GM18498 (cell line): ENCODE measurements around the gene RTL10.
"Not testable (repeated sequence)": the region's sequence is repeated elsewhere in the genome, so short reads cannot be mapped to it uniquely, and the experiment has no call there.

Experiments used
- ATAC-seq: cut with Tn5 transposase; IDR thresholded peaks from one replicate; pipeline ENCODE4 v1.9.1; 2021; ENCODE audit warnings: mild to moderate bottlenecking, moderate library complexity; ENCODE audit not compliant: unreplicated experiment

The RTL10 gene

DNA sequence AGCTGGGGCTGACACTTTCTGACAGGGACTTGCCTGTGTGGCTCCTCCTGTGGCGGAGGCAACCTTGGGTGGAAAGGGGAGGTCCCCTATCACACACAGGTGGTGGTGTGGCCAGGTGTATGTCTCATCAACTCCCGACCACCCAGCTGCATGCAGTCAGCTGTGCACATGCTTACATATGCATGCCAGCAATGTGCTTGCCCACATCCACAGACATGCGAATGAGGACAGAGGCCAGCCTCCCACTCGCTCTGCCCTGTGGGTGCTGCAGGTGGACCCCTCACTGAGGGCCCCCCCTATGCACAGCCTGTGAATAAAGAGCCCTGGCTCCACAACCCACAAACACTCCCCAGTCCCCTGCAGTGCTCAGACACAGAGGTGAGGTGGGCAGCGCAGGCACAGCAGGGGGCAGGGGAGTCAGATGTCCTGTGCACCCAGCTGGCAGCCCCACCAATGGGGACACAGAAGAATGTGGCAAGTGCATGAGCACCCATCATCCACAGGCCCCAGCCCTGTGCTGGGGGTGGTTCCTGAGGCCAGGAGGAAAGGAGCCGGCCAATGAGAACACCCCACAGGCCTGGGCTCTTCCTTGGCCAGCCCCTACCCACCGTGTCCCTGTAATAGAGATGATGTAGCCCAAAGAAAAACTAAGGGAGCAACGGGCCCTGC lies 9.5 kb downstream of the RTL10 start:
- no peak for ATAC-seq

DNA sequence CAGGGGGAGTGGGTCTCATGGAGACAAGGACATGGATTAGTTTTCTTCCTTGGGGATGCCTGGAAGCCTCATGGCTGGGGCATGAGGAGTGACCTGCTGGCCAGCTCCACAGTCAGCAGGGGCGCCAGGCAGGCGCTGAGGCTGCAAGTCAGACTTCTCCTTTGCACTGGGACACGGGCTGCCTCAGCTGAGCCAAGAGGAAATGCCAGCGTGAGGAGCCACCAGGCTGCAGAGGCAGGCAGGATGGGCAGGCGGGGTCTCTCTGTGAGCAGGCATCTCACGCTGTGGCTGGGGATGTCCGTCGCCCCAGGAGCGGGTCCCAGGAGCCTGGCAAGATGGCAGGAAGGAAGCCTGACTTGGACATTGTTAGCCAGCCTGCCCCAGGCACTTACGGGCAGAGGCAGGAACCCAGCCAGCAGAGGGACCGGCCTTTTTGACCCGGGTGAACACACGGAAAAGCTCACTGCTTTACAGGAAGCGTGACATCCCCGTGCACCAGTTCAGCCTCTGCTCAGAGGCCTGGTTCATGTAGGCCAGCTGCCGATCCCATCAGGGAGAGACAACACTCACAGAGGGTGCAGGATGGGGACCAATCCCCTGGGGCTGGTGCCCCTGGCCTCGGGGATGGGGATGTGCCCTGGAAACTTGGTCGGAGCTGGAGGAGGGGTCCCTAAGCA lies 10.2 kb downstream of the RTL10 start:
- ATAC-seq, result no peak

DNA sequence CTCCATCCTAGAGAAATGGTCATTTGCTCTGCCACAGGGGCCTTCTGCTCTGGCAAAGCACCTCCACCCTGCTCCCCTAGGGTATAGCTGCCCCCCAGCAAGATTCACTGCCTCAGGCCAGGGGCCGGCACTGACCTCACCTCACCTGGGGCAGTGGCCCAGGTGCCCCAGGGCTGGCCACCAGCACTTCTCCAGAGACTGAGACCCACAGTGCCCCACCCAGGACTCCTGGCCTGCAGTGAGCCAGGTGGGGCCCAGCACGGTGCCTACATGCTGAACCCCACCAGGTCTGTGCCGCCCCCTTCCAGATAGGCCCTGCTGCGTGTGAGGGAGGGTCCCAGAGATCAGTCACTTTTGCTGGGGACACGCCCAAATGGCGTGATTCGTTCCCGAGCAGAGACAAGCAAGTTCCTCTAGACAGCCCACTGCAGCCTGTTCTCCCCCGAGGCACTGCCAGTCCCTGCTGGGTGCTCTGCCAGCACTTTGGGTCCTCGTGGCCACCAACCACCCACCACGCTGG lies 10.8 kb downstream of the RTL10 start:
- ATAC-seq, result no peak

DNA sequence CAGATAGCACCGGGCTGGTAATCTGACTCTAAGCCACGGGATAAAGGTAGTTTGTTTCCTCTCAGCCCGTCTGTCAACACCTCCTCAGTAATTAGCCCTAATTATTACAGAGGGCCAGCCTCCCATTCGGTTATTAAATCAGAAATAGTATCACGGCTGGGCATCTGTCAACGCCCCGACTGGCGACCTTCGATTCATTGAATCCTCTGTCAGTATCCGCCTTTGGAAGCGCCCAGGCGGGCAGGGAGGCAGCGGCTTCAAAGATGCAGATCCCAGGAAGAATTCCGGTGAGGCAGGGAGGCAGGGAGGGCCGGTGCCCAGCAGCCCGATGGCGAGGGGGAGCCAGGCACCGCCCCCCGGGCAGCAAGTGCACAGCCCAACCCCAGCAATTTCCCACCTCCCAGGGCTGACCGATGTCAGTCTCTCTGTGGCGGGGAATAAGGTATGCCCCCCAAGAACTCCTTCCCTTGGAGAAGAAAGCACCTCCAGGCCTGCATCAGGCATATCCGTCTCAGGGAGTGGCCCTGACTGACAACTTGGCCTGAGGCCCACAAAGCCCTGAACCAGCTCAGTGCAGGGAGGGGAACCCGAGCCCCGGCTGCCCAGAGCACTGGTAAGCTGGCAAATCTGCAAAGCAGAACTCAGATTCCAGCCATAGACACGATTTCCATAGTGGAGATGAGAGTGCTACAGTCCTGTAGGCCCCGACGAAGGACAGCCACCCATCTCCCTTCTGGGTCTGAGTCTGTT lies 11.4 kb downstream of the RTL10 start:
- no peak for ATAC-seq

DNA sequence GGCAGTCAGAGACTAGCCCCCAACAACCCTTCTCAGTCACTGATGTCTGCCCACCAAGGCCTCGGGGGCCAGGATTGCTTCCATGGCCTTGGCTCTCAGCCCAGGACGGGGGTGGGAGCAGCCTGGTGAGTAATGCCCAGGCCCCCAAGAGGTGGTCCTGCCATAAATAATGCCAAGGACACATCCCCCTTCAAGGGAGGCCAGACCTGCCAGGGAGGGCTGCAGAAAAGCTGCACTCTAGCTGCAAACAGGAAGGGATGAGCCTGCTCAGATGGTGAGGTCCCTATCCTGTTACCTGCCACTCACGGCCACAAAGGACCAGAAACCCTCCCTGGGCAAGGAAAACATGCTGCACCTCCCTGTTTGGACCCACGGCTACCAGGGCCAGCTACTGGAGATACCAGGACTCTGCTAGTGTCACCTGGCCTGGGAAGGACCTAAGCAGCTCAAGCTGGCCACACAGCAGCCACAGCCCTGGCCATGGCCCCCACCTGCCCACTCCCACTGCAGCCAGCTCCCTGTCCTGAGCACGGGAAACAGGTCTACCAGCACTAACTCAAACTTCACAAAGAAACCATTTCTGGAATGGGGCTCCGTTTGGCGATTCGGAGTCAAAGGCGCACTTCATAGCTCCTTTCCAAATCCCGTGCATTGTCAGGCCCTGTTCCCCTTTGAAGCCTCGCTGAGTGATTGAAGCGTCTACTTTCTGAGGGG lies 12.1 kb downstream of the RTL10 start:
- ATAC-seq, result no peak

DNA sequence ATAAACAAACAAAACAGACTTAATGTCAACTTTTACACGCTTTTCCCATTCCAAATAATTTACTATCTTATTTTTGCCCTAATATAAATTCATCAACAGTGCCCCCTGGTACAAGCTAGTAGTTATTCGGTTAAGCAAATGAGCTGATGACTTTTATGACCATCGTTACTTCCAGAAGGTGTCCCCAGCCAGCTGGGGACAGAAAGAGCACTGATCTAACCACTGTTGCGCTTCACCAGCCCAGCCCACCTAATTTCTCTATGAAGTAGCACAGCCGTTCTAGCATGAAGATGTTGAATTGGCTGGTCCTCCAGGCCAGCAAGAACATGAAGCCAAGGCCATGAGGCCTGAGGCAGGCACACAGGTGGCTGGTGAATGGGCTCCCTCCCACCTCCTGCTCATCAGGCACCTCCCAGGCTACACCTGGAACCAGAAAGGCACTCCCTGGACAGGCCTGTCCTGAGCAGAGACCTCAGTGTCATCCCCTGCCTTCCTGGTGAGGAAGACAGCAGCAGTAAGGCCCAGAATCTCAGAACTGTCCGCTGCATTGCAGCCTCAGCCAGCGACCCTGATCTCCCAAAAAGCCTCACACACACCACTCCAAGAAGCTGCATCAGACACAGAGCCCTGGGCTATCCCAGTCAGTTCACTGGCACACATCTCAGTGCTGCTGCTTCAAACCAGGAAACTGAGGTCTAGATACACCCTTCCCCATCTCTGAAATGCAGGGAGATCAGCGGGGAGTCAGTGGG lies 12.9 kb downstream of the RTL10 start:
- no peak for ATAC-seq

DNA sequence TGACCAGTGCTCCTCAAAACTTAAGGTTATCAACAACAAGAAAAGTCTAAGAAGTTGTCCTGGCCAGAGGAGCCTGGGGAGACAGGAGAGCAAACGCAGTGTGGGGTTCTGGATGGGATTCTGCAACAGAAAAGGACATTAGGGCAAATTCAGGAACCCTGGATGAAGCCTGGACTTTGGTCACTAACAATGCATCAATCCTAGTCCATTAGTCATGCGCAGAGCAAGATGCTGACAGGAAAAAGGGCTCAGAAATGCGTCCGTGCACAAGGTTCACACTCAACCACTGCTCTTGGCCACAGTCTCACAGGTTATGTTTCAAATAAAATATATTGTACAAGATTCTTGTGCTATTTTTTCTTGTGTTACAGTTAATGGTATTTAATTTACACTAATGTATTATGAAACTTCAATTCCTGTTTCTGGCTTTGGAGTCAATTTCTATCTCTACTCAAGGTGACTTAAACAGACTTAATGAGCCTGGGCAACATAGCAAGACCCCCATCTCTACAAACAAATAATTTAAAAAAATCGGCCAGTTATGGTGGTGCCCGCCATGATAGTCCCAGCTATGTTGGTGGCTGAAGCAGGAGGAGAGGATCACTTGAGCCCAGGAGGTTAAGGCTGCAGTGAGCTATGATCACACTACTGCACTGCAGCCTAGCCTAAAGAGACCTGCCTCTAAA lies 13.6 kb downstream of the RTL10 start:
- no peak for ATAC-seq

DNA sequence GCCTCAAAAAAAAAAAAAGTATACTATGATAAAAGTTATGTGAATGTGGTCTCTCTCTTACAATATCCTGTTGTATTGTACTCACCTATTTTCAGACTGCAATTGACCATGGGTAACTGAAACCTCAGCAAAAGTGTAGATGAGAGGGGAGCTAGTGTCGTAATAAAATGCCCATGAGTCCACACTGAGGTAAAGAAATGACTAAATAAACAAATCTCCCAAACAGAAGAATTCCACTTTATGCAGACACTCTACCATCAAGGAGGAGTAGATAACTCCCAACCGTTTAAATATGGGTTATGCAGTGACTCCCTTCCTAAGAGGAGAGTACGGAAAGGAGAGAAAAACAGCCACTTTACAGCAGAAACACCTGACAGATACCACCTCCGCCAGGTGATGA lies 14.6 kb downstream of the RTL10 start:
- ATAC-seq, result no peak

DNA sequence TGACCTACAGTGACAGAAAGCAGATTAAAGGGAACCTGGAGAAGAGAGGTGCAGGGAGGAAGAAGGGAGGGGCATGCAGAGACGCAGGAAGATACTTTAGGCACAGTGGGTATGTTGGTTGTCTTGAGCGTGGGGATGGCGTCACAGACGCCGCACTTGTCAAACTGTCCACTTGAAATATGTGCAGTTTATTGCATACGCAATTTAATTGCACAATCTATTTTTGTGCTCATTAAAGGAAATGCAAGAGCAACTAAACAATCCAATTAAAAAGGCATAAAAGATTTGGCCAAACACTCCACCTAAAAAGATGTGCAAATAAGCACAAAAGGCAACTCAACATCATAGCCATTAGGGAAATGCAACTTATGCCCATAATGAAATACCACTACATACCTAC lies 16.8 kb downstream of the RTL10 start:
- no peak for ATAC-seq

DNA sequence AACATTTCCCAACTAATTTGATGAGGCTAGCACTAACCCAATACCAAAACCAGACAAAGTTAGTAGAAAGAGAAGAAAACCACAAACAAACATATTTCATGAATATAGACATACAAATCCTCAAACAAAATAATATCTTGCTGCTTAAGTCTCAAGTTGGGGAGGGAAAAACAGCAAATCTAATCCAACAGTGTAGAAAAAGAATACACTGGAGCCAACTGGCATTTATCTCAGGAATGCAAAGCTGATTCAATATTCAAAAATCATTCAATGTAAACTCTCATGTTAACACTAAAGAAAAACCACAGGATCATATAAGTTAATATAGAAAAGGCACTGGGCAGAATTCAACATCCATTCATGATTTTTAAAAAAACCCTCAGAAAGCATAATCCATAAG lies 18.2 kb downstream of the RTL10 start:
- ATAC-seq, result no peak

DNA sequence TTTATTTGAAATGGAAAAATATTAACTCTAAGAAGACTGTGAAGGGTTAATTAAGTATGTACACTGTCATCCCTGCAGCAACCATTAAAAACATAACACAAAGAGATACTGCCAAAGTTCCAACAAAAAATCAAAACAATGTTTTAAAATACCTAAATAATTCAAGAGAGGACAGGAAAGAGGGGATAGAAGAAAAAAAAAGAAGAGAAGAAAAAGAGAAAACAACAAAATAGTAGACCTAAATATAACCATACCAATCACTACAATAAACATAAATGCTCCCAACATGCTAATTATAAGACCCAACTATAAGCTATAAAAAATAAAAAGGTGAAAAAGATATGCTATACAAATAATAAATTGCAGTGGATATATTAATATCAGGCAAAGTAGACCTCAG lies 20.1 kb downstream of the RTL10 start:
- ATAC-seq, result no peak

DNA sequence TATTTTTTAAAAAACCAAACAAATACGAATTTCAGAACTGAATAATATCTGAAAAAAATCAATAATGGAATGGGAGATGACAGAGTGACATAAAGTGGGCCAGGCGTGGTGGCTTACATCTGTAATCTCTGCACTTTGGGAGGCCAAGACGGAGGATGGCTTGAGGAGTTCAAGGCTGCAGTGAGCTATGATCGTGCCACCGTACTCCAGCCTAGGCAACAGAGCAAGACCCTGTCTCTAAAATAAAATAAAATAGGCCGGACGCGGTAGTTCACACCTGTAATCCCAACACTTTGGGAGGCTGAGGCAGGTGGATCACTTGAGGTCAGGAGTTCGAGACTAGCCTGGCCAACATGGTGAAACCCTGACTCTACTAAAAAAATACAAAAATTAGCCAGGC lies 21.3 kb downstream of the RTL10 start:
- not testable (repeated sequence) for ATAC-seq

DNA sequence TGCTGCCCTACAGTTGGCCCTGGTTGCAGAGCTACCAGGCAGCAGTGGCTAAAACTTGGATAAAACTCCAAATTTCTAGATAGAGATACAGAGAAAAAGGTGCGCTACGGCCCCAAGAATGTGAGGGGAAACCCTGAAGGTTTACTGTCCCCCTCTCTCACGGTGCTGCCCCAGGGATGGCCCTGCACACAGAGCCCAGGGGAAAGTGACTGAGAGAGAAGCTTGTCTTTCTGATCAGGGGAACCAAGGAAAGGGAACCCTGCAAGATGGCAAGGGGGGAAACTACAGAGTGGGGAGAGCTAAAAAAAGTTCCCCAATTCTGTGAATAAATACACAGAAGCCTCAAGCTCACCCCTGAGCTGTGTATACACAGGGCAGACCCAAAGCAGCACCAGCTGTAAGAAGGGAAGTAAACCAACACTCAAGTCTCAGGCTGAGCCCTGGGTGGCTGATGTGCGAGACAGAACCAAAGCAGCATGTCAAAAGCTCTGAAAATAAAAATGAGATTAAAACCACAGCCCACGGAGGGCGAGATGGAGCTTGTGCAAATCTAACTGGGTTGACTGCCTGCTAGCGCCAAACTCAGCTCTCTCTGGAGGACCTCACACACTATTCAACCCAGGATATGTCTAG lies 22.1 kb downstream of the RTL10 start:
- ATAC-seq, result no peak

DNA sequence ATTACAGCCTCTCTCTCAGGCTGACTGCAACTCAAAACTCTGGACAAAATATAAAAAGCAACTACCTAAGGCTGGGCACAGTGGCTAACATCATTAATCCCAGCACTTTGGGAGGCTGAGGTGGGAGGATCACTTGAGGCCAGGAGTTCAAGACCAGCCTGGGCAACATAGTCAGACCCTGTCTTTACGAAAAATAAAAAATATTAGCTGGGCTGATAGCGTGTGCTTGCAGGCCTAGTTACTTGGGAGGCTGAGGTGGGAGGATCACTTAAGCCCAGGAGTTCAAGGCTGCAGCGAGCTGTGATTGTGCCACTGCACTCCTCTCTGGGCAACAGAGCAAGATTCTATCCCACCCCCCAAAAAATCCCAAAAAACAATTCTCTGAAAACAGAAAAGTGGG lies 22.7 kb downstream of the RTL10 start:
- ATAC-seq, result not testable (repeated sequence)

DNA sequence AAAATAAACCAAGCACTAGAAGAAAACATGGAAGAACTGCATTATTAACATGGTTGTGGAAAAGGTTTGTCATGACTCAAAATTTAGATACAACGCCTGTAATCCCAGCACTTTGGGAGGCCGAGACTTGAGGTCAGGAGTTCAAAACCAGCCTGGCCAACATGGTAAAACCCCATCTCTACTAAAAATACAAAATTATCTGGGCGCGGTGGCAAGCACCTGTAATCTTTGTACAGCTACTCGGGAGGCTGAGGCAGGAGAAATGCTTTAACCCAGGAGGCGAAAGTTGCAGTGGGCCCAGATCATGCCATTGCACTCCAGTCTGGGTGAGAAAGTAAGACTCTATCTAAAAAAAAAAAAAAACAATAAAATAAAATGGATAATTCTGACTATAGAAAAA lies 23.7 kb downstream of the RTL10 start:
- no peak for ATAC-seq

DNA sequence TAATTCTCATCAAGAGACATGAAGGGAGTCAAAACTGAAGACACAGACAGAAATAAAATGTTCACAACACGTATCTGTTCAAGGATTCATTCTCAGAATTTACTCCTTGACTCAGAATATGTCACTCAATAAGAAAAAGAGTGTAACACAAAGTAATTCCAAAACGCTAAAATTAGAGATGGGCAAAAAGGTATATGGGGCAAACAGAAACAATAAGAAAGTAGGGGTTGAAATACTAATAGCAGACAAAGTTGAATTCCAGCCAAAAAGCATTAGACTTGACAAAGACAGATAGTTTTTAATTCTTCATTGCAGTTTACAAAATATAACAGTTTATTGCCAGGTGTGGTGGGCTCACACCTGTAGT lies 26.7 kb downstream of the RTL10 start:
- ATAC-seq, result no peak

DNA sequence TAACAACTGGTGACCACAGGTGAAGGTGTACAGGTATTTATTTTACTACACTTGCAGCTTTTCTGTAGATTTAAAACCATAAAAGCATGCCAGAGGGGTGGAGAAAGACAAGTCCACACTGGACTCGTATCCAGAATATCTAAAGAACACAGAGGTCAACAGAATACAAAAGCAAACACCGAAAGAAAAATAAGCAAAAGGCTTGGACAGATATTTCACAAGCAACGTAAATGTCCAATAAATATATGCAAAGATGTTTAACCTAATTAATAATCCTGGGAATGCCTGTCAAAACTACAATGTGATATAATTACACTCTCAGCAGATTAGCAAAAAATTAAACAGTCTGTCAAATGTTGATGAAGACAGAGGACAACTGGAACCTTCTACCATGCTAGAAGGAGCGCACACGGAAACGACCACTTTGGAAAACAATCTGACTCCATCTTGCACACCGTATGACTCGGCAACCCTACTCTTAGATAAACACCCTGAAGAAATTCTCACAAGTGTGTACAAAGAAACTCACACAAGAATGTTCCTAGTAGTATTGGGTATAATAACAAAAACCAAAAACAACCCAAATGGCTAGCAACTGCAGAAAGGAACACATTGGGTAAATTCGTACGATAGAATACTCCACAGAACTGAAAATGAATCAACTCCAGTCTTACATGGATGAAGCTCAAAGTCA lies 27.2 kb downstream of the RTL10 start:
- no peak for ATAC-seq

DNA sequence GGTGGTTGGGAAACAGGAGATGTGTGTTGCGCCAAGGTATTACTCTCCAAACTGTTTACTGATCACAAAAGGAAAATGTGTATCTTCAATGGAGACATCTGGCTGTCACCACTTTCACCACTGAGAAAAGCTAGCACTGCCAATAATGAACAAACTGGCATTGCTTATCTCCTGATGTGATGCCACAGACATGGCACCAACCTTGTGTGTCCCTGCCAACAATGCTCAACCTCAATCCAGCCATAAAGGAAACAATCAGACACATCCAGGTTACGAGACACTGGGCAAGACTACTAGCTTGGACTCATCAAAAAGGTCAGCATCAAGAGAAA lies 28.1 kb downstream of the RTL10 start:
- no peak for ATAC-seq
